ENCODE data around the gene AIMP1.
A peak's percentile ranks its signal among the peaks of the same experiment; 100 is the strongest.

Gene AIMP1

DNA sequence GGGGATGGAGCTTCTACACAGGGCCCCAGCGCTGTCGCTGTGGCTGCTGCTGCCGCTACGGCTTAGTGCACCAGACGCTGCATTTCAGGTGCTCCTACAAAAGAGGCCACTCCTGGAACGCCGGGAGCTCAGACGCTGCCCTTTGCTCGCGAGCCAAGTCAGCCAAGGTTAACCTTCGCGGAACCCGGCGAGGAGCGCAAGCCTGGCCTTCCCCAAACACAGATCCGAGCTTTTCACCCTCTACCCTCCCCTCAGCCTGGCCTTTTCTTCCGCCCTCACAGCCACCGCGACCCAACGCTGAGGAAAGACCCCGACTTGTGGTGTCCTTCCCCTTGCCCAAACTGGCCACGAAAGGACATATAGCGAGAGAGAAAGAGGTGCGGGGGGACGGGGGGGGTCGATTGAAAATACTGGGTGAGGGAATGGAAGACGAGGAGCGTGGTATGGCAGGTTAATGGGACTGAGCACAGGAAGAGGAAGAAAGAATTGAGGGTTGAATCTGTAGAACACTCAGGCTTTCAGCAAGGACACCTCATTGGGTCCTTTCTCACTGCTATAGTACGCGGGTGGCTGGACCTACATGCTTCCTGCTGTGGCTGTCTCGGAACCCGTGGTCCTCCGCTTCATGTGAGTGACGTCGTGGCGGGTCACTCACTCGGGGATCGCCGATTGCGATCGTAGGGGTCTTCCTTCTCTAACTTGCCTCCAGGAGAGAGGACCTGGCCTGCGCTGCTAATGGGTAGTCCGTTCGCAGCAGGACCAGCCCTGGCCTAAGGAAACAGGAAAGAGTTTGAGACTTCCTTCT, at the start of gene AIMP1, which contains the start of gene TBCK:
AIMP1 (plus strand) TSS at position 583 of the 805 bp plus-strand sequence. CDS start 8,460 bp downstream, outside the sequence.
TBCK (minus strand) TSS at position 242 of the 805 bp plus-strand sequence. CDS start 7,249 bp downstream, outside the sequence.
- peak; percentile 91 for DNase-seq

GRCh38 chr4:106268786-106269185, 47.6 kb upstream of the AIMP1 start:
- no peak for DNase-seq

- no peak for DNase-seq
Observed at GRCh38 chr4:106269711-106270110, 46.6 kb upstream of the AIMP1 start.

DNA sequence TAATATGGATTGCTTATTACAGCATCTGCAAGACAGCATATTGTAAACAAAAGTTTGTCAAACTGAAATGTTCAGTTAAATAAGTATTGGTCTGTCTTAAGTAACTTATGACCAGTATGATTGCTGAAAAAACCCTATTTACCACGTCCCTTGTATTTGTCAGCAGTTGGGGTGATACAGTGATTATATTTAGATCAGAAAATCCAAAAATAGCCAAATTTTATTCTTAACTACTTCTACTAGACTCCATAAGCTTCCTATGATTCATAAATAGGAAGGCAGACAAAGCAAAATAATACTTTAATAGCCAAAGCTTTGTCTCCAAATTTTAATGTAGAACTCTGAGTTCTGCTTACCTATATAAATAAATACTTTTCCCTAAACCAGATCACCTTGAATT, 45.6 kb upstream of the AIMP1 start:
- DNase-seq = no peak

- DNase-seq = no peak
Observed at GRCh38 chr4:106273831-106274230, 42.5 kb upstream of the AIMP1 start.

DNA sequence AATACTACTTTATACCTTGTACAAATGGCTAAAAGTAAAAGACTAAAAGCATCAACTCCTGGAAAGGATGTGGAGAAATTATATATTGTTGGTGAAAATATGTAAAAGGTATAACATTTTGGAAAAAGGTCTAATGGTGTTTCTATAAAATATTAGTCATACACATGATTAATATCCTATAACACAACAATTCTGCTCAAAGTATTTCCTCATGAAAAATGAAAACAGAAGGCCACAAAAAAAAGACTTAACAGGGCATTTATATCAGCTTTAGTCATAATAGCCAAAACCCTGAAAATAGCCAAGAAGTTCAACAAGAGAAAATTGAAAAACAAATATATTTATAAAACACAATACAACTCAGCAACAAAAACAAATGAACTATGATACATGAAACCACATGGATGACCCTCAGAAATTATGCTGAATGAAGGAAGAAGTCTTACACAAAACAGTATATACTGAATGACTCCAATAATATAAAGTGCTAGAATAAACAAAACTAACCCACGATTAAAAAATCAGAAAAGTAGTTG, 39.1 kb upstream of the AIMP1 start:
- no peak for DNase-seq

GRCh38 chr4:106284227-106284626, 32.1 kb upstream of the AIMP1 start:
- no peak for DNase-seq

GRCh38 chr4:106286611-106287010, 29.7 kb upstream of the AIMP1 start:
- DNase-seq = no peak

DNA sequence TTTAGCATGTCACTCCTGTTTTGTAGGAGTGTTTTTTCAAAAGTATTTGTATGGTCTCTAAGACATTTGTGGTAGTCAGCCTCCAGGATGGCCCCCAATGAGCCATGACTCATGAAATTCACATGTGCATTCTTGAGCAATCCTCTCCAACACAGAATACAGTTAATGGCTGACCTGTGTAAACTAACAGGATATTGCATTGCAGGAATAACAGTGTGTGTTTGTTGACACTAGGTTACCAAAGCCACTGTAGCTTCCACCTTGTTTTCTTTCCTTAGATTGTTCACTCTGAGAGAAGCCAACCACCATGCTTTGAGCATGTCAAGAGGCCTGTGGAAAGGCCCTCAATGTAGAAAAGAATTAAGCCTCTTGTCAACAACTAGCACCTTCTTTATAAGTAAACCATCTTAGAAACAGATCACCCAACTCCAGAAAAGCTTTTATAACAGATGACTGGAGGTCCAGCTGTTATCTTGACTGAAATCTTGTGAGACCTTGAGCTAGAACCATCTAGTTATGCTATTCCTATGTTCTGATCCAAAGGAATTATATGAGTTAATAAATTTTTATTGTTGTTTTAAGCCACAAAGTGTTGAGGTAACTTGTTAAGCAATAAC, 28.9 kb upstream of the AIMP1 start:
- DNase-seq = peak; percentile 4

DNA sequence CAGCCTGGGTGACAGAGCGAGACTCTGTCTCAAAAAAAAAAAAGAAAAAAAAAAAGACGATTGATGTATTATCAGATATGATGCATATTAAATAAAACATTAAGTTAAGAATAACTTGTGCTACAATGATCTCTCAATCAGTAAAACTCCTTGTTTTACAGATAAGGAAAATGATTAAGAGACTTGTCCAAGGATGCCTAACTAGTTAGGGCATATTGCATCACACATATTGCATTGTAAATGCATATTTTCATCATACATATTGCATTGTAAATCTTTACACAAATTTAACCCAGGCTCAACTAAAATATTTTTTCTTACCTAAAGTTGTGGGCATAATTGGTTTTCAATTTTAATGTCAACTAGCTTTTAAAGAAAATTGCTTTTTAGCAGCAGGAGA, 26.6 kb upstream of the AIMP1 start:
- no peak for DNase-seq

GRCh38 chr4:106291678-106292077, 24.7 kb upstream of the AIMP1 start:
- no peak for DNase-seq

DNA sequence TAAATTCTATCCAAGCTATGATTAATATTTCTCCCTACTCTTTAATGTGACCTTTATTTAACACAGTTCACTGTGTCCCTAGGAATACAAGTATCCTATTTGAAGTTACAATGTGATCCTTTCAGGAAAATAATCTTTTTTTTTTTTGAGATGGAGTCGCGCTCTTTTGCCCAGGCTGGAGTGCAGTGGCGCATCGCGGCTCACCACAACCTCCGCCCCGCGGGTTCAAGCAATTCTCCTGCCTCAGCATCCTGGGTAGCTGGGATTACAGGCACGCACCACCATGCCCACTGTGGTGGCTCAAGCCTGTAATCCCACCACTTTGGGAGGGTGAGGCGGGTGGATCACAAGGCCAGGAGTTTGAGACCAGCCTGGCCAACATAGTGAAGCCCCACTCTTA, 22.3 kb upstream of the AIMP1 start:
- no peak for DNase-seq

- no peak for DNase-seq
Observed at GRCh38 chr4:106297245-106298035, 18.9 kb upstream of the AIMP1 start.

GRCh38 chr4:106299977-106300376, 16.4 kb upstream of the AIMP1 start:
- DNase-seq = no peak

DNA sequence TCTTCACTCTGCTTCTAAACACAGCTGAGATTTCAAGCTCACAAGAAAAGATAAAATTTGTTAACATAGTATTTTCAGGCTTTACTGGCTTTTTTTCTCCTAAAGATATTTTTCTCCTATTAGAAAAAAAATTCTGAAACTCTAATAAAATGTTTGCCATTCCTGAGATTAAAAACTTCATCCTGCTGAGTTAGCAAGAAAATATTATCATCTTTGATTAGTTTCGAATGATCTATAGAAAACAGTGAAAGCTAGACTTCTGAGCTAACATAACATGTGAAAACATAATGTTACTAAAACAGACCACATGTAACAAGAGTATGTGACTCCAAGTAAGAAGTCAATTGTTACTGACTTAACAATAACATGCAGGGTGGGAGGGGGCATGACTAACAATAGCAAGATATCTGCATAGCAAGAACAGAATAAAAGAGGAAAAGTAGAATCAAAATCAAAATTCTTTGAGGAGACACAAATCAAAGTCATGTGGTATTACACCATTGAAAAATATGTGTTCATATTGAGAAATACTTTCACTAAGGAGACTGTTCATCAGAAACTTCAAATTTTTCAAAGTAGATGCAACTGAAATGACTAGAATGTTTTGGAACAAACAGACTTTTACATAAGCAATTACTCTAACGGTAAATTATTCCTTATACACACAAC, 14.8 kb upstream of the AIMP1 start:
- DNase-seq = no peak

- no peak for DNase-seq
Observed at GRCh38 chr4:106302062-106302438, 14.3 kb upstream of the AIMP1 start.

DNA sequence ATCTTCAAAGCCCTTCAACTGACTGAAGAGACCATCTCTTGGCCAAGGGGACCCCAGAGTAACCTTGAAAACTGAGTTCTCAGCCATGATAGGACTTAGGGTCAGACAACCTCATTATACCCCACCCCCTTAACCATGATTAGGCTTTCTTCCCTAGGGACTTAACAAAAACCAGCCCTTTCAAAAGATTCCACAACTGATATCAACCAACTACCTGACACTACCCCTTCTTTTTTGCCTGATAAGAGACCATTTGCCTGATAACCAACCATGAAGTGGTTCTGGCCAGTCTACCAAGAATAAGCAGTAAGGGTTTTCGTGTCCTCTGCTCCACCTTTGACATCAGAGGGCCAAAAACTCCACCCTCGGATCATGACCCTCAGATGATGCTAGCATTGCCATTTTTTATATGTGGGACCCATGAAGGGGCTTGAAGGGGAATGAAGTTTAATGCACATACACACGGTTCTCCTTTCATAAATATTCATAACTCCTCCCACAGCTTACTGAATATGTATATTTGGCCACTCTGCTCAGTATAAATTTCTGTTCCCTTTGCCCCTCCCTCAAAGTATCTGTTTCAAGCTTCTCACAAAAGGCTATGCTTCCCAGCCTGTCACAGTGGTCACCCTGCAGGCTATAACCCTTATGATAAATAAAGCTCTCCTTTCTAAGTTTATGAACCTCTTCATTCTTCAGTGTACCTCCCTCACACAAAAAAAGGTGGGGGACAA, 12.6 kb upstream of the AIMP1 start:
- no peak for DNase-seq

DNA sequence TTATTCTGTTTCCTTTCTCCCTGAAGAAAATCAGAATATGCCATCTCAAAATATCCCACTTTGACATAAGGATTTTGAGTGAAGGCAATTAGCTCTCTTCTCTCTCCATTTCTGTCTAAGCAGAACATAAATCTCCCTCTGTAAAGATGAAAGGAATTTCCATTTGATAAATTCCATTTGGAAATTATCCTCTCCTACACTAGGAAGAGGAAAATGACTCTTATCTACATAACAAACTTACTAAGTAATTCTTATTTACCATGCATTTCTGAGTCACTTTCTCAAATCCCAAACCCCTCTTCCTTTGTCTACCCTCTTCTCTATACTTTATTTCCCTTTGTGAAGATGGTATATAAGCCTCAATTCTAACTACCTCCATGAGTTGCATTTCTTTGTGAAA, 11.7 kb upstream of the AIMP1 start:
- DNase-seq = no peak

GRCh38 chr4:106305435-106306055, 10.8 kb upstream of the AIMP1 start:
- no peak for DNase-seq

DNA sequence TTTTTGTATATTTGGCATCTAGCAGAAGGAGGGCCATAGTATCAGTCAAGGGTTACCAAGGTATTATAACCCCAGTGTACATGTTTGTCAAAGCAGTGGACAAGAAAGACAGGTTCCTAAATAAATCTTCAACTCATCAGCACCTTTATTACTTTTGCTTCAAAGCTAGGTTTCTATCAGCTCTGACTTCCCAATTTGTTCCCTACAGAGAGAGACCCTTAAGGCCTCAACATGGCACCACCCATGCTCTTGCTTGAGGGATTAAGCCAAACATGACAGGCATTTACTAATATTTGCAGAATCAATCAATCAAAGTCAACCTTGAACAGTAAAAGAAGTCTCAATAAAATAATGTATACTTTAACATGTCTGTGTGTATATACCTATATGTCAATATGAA, 9.8 kb upstream of the AIMP1 start:
- DNase-seq = no peak

DNA sequence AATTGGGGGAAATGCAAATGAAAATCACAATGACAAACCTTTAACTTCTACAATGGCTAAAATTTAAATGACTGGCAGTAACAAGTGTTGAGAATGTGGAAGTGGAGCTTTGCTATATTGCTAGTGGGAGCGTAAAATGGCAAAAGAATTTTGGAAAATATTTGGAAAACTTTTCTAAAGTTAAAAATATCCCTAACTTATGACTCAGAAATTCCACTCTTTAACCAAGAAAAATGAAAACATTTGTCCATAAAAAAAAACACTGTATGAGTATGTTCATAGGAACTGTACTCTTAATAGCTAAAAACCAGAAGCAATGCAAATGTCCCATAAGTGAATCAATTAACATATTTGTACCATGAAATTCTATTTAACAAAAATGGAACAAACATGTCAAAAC, 4.0 kb upstream of the AIMP1 start:
- DNase-seq = no peak
